SK-N-SH (cell line): Measurements from ENCODE around the gene HOXA10. TPM values are rescaled to one million over a fixed set of nuclear protein-coding genes. Genes with fewer than 3 reads are reported as not detected.

ENCODE experiments used
- CTCF ChIA-PET: fragments of 300-600, 350-600 bp; formaldehyde crosslinking; extraction: SDS; loops from one replicate; lab custom pipeline; 2021; lab: Yijun Ruan, JAX
- POLR2A ChIA-PET: fragments of 350-600 bp; sonication (Branson Sonifier 250); formaldehyde crosslinking; extraction: SDS; loops from one replicate; lab custom pipeline; 2020; ENCODE audit warnings: antibody characterized with exemption, inconsistent platforms; lab: Yijun Ruan, JAX
- DNase-seq: peaks from one replicate; pipeline ENCODE4 v3.0.0; 2012
- H2AFZ ChIP-seq: fragments of 200-600 bp; sonication (generic); 2 replicates; pipeline ENCODE4 v1.8.1; 2016; ENCODE audit warnings: antibody characterized with exemption, mild to moderate bottlenecking, low read depth
- H3F3A ChIP-seq: fragments of 200-600 bp; sonication (generic); replicated peaks from 2 replicates; pipeline ENCODE3; 2016; ENCODE audit warnings: antibody characterized with exemption, mild to moderate bottlenecking; ENCODE audit not compliant: insufficient read depth
- H3K27ac ChIP-seq, 2 experiments: fragments of 200-500 bp in 1 of 2; fragments of 200-600 bp in 1 of 2; sonication (Bioruptor generic) in 1 of 2; sonication (generic), shearing (Covaris generic) in 1 of 2; 2 replicates each; pipeline versions ENCODE4 v1.5.1 to v1.6.1; 2014 to 2016; ENCODE audit warnings: low read depth in 2 of 2, inconsistent platforms in 1 of 2, low read length in 1 of 2, mild to moderate bottlenecking in 1 of 2, mixed read lengths in 1 of 2
- H3K27me3 ChIP-seq: fragments of 200-600 bp; sonication (generic), shearing (Covaris generic); 2 replicates; pipeline ENCODE4 v1.6.1; 2016; ENCODE audit warnings: mixed run types; ENCODE audit not compliant: insufficient read depth
- H3K36me3 ChIP-seq, 2 experiments: fragments of 200-500 bp in 1 of 2; fragments of 200-600 bp in 1 of 2; sonication (Bioruptor generic) in 1 of 2; sonication (generic) in 1 of 2; replicated peaks in 1 of 2; 2 replicates each; pipeline versions ENCODE3 to v1.5.1; 2014 to 2016; ENCODE audit warnings: low read length in 1 of 2, mild to moderate bottlenecking in 1 of 2; ENCODE audit not compliant: insufficient read depth in 2 of 2, control insufficient read depth in 1 of 2
- H3K4me1 ChIP-seq, 2 experiments: fragments of 200-500 bp in 1 of 2; fragments of 200-600 bp in 1 of 2; sonication (Bioruptor generic) in 1 of 2; sonication (generic), shearing (Covaris generic) in 1 of 2; 2 replicates each; pipeline versions ENCODE4 v1.5.1 to v1.6.1; 2014 to 2016; ENCODE audit warnings: low read depth in 1 of 2, low read length in 1 of 2, mixed run types in 1 of 2; ENCODE audit not compliant: insufficient read depth in 2 of 2, control insufficient read depth in 1 of 2
- H3K4me2 ChIP-seq: fragments of 200-600 bp; sonication (generic), shearing (Covaris generic); 2 replicates; pipeline ENCODE4 v1.6.1; 2017; ENCODE audit warnings: mixed run types
- H3K4me3 ChIP-seq, 2 experiments: fragments of 200-500 bp in 1 of 2; fragments of 200-600 bp in 1 of 2; sonication (Bioruptor generic) in 1 of 2; sonication (generic), shearing (Covaris generic) in 1 of 2; 2 replicates each; pipeline versions ENCODE4 v1.5.1 to v1.8.1; 2014 to 2016; ENCODE audit warnings: low read depth in 2 of 2, inconsistent platforms in 1 of 2, low read length in 1 of 2, mild to moderate bottlenecking in 1 of 2, mixed read lengths in 1 of 2, moderate library complexity in 1 of 2
- H3K79me2 ChIP-seq: fragments of 200-600 bp; sonication (generic); 2 replicates; pipeline ENCODE4 v1.8.1; 2017; ENCODE audit warnings: mild to moderate bottlenecking; ENCODE audit not compliant: insufficient read depth
- H3K9ac ChIP-seq: fragments of 200-600 bp; sonication (generic); 2 replicates; pipeline ENCODE4 v1.6.1; 2017; ENCODE audit warnings: mixed run types
- H3K9me2 ChIP-seq: fragments of 200-600 bp; sonication (generic); 2 replicates; pipeline ENCODE4 v1.6.1; 2017; ENCODE audit warnings: mixed run types
- H3K9me3 ChIP-seq: fragments of 200-600 bp; sonication (generic); 2 replicates; pipeline ENCODE4 v1.6.1; 2017; ENCODE audit warnings: mixed run types, mild to moderate bottlenecking, moderate library complexity
- H4K20me1 ChIP-seq: fragments of 200-600 bp; sonication (generic); 2 replicates; pipeline ENCODE4 v1.6.1; 2017; ENCODE audit warnings: mild to moderate bottlenecking, mixed run types; ENCODE audit not compliant: insufficient read depth
- CHD2 ChIP-seq: fragments of 150-350 bp; IDR thresholded peaks from 2 replicates; pipeline ENCODE4 v1.6.1; 2018; ENCODE audit warnings: low read length; ENCODE audit not compliant: partially characterized antibody
- ELF1 ChIP-seq: IDR thresholded peaks from 2 replicates; pipeline ENCODE4 v1.4.0; 2012
- EP300 ChIP-seq, 2 experiments: IDR thresholded peaks; 2 replicates each; pipeline versions ENCODE4 v1.4.0 to v1.6.1; 2012; ENCODE audit warnings: borderline replicate concordance in 1 of 2, low read depth in 1 of 2, low read length in 1 of 2
- EZH2phosphoT487 ChIP-seq: fragments of 200-600 bp; sonication (generic); IDR thresholded peaks from 2 replicates; pipeline ENCODE4 v1.6.1; 2017; ENCODE audit warnings: low read depth, mixed run types, mild to moderate bottlenecking, antibody characterized with exemption, moderate library complexity, borderline replicate concordance
- FOSL2 ChIP-seq: IDR thresholded peaks from 2 replicates; pipeline ENCODE4 v1.4.0; 2012; ENCODE audit warnings: low read depth, mild to moderate bottlenecking, moderate library complexity, borderline replicate concordance
- GABPA ChIP-seq: IDR thresholded peaks from 2 replicates; pipeline ENCODE4 v1.4.0; 2012; ENCODE audit warnings: low read depth, mild to moderate bottlenecking
- MEF2A ChIP-seq: IDR thresholded peaks from 2 replicates; pipeline ENCODE4 v1.4.0; 2012; ENCODE audit warnings: low read depth, borderline replicate concordance
- MXI1 ChIP-seq: IDR thresholded peaks from 2 replicates; pipeline ENCODE4 v1.6.1; 2012; ENCODE audit warnings: mild to moderate bottlenecking, low read depth, low read length, improper control_type of control experiment
- NFIC ChIP-seq: IDR thresholded peaks from 2 replicates; pipeline ENCODE4 v1.4.0; 2012; ENCODE audit warnings: borderline replicate concordance
- POLR2AphosphoS5 ChIP-seq: IDR thresholded peaks from 2 replicates; pipeline ENCODE4 v1.6.1; 2012; ENCODE audit warnings: low read depth, low read length
- RAD21 ChIP-seq: IDR thresholded peaks from 2 replicates; pipeline ENCODE4 v1.6.1; 2012; ENCODE audit warnings: mild to moderate bottlenecking, low read length
- RCOR1 ChIP-seq: fragments of 150-350 bp; IDR thresholded peaks from 2 replicates; pipeline ENCODE4 v1.6.1; 2017; ENCODE audit warnings: antibody characterized with exemption, low read length
- RFX5 ChIP-seq: IDR thresholded peaks from 2 replicates; pipeline ENCODE4 v1.6.1; 2012; ENCODE audit warnings: mild to moderate bottlenecking, improper control_type of control experiment, low read length
- SMC3 ChIP-seq: IDR thresholded peaks from 2 replicates; pipeline ENCODE4 v1.6.1; 2012; ENCODE audit warnings: low read depth, low read length, improper control_type of control experiment
- TAF1 ChIP-seq: IDR thresholded peaks from 2 replicates; pipeline ENCODE4 v1.6.1; 2012; ENCODE audit warnings: low read depth, mild to moderate bottlenecking, low read length, moderate library complexity, borderline replicate concordance
- WGBS: methylation state at CpG from one replicate; pipeline ENCODE4 v1.1.6; 2017; ENCODE audit warnings: low lambda C conversion rate; 5-methylcytosine and 5-hydroxymethylcytosine counted together
- polyA plus RNA-seq, 3 experiments: library from polyadenylated mRNA; depleted of rRNA; stranded (reverse); fragments of >200 nt; gene quantifications; 2 replicates each; pipeline ENCODE4 v1.2.3, GENCODE V29; 2012
- TF ChIP-seq, protein P1 (sequence below): IDR thresholded peaks from 2 replicates; pipeline ENCODE4 v1.4.0; 2012; ENCODE audit warnings: low read depth
- TF ChIP-seq, protein P2 (sequence below): fragments of 200-600 bp; sonication (generic); IDR thresholded peaks from 2 replicates; pipeline ENCODE4 v1.6.1; 2017; ENCODE audit warnings: antibody characterized with exemption, mild to moderate bottlenecking, moderate library complexity
- TF ChIP-seq, protein P3 (sequence below): fragments of 150-350 bp; IDR thresholded peaks from 2 replicates; pipeline ENCODE4 v1.6.1; 2017; ENCODE audit warnings: antibody characterized with exemption, low read length, low read depth, borderline replicate concordance
- TF ChIP-seq, protein P4 (sequence below): IDR thresholded peaks from 2 replicates; pipeline ENCODE4 v1.4.0; 2012; ENCODE audit warnings: low read depth, borderline replicate concordance

HOXA10 gene
- polyA plus RNA-seq, 1 of the 3 experiments (the other 2 are of a cell fraction): not detected

DNA sequence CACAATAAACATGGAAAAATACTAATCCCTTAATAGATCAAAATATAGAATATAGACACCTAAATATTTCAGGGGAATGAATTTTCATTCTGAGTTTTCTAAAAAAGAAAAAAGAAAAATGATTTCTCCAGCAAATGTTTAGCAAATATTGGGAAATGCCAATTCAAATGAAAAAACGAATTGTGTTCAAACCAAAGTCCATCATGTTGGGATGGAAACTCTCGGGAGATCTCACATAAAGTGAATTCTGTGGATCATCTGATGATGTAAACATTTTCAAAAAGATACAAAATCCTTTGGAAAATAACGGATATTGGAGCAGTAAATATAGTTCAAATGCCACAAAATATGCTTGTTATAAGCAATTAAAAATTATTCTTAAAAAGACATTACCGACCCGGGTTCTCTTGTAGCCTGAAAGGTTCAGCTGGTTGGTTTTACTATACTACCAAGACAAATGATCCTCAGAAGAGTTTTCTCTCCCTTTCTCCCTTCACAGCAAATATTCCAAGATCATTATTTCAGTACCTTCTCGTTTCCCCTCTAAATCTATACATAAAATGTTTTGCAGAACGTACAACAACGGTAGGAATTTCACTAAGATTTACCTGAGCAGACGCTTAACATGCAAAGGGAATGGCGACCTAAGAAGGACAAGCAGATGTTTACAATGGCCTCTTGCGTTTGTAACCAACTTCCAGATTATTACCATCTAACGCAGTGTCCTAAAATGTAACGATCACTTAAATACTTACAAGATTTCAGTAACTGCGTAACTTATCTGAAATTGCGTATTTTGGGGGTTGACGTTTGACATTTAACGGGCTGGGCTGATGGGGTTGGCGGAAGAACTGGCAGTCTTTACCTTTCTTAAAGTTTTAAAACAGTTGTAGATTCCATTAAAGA is 23.3 kb upstream of the HOXA10 start:
- Histone ChIP-seq H3K4me3 (no peak overlapping the region), H3K79me2 (no peaks in the 10 kb centered on the region), H3K27ac (no peak overlapping the region)

DNA sequence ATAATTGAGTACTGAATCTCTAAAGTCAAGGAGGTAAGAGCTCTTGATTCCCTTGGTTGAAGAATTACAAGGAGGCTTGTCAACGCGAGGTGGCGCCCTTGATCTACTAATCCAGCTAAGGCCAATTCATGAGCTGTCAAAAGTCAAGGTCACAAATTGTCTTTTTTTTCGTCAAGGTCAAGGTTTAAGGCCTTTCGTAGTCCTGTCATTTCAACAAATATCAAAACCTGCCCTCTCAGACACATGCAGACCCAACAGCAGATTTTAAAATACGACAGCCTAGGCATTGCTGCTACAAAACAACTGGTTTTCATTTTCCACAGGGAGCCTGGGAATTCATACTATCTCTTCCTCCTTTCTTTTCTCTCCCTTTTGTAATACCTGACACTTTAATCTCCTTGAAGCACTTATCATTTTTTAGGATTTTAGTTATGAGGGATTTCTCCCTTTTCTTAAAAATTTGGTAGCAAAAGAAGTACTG is 22.2 kb upstream of the HOXA10 start:
- peak overlapping the region in 1 of 2 experiments; percentile 15; a peak in 1 of 4 replicates for H3K4me3 ChIP-seq
- H3K4me1 ChIP-seq: peaks cover 0 to 4% of the 10 kb centered on the region in 2 experiments; a peak in 1 of 4 replicates
- no peak overlapping the region for H3K9ac ChIP-seq
- H3K36me3 ChIP-seq: no peaks in the 10 kb centered on the region
- 3% methylated on average over 6 of the region's 6 CpGs for WGBS
- H3K27ac ChIP-seq: no peak overlapping the region
- H3K27me3 ChIP-seq: peaks cover 82% of the 10 kb centered on the region
- ChIA-PET CTCF (interaction anchor here (0.6 to 5.4 kb wide), 90 partner anchors 9 to 1281 kb away, joined by 3 to 74 read pairs (median 4); partner anchors contain the start of genes HOXA11 and HOXA5), POLR2A (no interaction called here)
- no peaks in the 10 kb centered on the region for H3K79me2 ChIP-seq
- H3K9me3 ChIP-seq: no peaks in the 10 kb centered on the region
- H3K4me2 ChIP-seq: no peak overlapping the region; the same call in 1 of the 2 replicates
- peak; percentile 97 for TF ChIP-seq RAD21
- no peak for TF ChIP-seq EP300 (IDR thresholded peaks at IDR 0.05; ENCODE audit: borderline replicate concordance in 1 of 2, low read depth in 1 of 2, low read length in 1 of 2)
- TF ChIP-seq MEF2A: no peak
- TF ChIP-seq NFIC: no peak
- TF ChIP-seq MXI1: peak; percentile 33
- peak; percentile 78 for TF ChIP-seq SMC3
- TF ChIP-seq GABPA: no peak
- no peak for TF ChIP-seq RCOR1
- TF ChIP-seq POLR2AphosphoS5: no peak
- TF ChIP-seq, protein P1, sequence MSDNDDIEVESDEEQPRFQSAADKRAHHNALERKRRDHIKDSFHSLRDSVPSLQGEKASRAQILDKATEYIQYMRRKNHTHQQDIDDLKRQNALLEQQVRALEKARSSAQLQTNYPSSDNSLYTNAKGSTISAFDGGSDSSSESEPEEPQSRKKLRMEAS: no peak
- TF ChIP-seq, protein P2, sequence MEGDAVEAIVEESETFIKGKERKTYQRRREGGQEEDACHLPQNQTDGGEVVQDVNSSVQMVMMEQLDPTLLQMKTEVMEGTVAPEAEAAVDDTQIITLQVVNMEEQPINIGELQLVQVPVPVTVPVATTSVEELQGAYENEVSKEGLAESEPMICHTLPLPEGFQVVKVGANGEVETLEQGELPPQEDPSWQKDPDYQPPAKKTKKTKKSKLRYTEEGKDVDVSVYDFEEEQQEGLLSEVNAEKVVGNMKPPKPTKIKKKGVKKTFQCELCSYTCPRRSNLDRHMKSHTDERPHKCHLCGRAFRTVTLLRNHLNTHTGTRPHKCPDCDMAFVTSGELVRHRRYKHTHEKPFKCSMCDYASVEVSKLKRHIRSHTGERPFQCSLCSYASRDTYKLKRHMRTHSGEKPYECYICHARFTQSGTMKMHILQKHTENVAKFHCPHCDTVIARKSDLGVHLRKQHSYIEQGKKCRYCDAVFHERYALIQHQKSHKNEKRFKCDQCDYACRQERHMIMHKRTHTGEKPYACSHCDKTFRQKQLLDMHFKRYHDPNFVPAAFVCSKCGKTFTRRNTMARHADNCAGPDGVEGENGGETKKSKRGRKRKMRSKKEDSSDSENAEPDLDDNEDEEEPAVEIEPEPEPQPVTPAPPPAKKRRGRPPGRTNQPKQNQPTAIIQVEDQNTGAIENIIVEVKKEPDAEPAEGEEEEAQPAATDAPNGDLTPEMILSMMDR: peak; percentile 99
- TF ChIP-seq RFX5: peak; percentile 53; the same call in 1 of the 2 replicates
- peak; percentile 32 for TF ChIP-seq CHD2
- peaks cover 3% of the 10 kb centered on the region; the same call in 1 of the 2 replicates for H4K20me1 ChIP-seq
- peaks cover 8% of the 10 kb centered on the region for H3F3A ChIP-seq
- H2AFZ ChIP-seq: no peak overlapping the region
- H3K9me2 ChIP-seq: no peaks in the 10 kb centered on the region
- peak; percentile 83 for DNase-seq

More for the DNA sequence above, 23.3 kb upstream of the HOXA10 start:
- ChIA-PET CTCF (interaction anchor here (0.6 to 5.2 kb wide), 5 partner anchors 13 to 823 kb away, joined by 3 to 44 read pairs (median 20); no protein-coding TSS in a partner anchor), POLR2A (no interaction called here)
- Histone ChIP-seq H3K36me3 (no peaks in the 10 kb centered on the region), H3K27me3 (peaks cover 82% of the 10 kb centered on the region), H3K9me3 (no peaks in the 10 kb centered on the region), H4K20me1 (peaks cover 9% of the 10 kb centered on the region), H3F3A (peaks cover 8% of the 10 kb centered on the region), H3K9ac (no peak overlapping the region), H3K4me1 (peaks cover 0 to 4% of the 10 kb centered on the region in 2 experiments; a peak in 1 of 4 replicates), H3K9me2 (no peaks in the 10 kb centered on the region), H2AFZ (no peak overlapping the region), H3K4me2 (no peak overlapping the region)
- WGBS: 21% methylated on average over 18 of the region's 18 CpGs
- no peak for DNase-seq
- no peak for TF ChIP-seq FOSL2
- TF ChIP-seq TAF1: no peak
- no peak for TF ChIP-seq ELF1
- no peak for TF ChIP-seq CHD2
- TF ChIP-seq, protein P3, sequence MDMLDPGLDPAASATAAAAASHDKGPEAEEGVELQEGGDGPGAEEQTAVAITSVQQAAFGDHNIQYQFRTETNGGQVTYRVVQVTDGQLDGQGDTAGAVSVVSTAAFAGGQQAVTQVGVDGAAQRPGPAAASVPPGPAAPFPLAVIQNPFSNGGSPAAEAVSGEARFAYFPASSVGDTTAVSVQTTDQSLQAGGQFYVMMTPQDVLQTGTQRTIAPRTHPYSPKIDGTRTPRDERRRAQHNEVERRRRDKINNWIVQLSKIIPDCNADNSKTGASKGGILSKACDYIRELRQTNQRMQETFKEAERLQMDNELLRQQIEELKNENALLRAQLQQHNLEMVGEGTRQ: no peak
- TF ChIP-seq, protein P1: no peak
- TF ChIP-seq, protein P4, sequence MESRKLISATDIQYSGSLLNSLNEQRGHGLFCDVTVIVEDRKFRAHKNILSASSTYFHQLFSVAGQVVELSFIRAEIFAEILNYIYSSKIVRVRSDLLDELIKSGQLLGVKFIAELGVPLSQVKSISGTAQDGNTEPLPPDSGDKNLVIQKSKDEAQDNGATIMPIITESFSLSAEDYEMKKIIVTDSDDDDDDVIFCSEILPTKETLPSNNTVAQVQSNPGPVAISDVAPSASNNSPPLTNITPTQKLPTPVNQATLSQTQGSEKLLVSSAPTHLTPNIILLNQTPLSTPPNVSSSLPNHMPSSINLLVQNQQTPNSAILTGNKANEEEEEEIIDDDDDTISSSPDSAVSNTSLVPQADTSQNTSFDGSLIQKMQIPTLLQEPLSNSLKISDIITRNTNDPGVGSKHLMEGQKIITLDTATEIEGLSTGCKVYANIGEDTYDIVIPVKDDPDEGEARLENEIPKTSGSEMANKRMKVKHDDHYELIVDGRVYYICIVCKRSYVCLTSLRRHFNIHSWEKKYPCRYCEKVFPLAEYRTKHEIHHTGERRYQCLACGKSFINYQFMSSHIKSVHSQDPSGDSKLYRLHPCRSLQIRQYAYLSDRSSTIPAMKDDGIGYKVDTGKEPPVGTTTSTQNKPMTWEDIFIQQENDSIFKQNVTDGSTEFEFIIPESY: no peak
- TF ChIP-seq EZH2phosphoT487: peak; percentile 56
